K562 (cell line): ENCODE measurements around the gene DHCR24. TPM values are rescaled to one million over a fixed set of nuclear protein-coding genes. Genes with fewer than 3 reads are reported as not detected.

Experiments
- ATAC-seq: fragments of 200-7000 bp; cut with Tn5 transposase; 3 replicates; pipeline ENCODE4 v1.9.1; 2020; ENCODE audit warnings: moderate library complexity
- BruUV-seq: library from RNA; stranded (reverse); fragments of 400-500 nt; replicated peaks from 2 replicates; lab custom pipeline; 2021; lab: Mats Ljungman, UMichigan
- CTCF ChIA-PET: fragments of 300-600 bp; formaldehyde crosslinking; extraction: SDS; loops from one replicate; lab custom pipeline; 2021; ENCODE audit warnings: low intra/inter-chr PET ratio; lab: Yijun Ruan, JAX
- POLR2A ChIA-PET: fragments of 300-600, 350-650 bp; sonication (Branson Sonifier 250); formaldehyde crosslinking; extraction: SDS; loops from one replicate; lab custom pipeline; 2021; ENCODE audit warnings: antibody characterized with exemption, inconsistent platforms; lab: Yijun Ruan, JAX
- DNase-seq, 4 experiments: peaks; one replicate each; pipeline versions ENCODE4 v3.0.0 to v3.0.0-alpha.2; 2011 to 2018; ENCODE audit warnings: low spot score in 3 of 4, mixed read lengths in 3 of 4; ENCODE audit errors: extremely low read depth in 1 of 4
- FAIRE-seq: peaks from 2 replicates; lab custom pipeline; 2011; peaks lifted over from hg19 to GRCh38; lab: Jason Lieb, UNC
- H2AFZ ChIP-seq: 2 replicates; pipeline ENCODE4 v1.6.0; 2011; ENCODE audit warnings: low read depth, low read length, control low read depth, inconsistent platforms
- H3K27ac ChIP-seq: fragments of 200-600 bp; 3 replicates; pipeline ENCODE4 v1.8.0; 2011; ENCODE audit warnings: low read depth, mild to moderate bottlenecking, control low read depth, inconsistent platforms, low read length, moderate library complexity, mixed read lengths; ENCODE audit errors: extremely low read depth
- H3K27me3 ChIP-seq, 2 experiments: fragments of 300-600 bp in 1 of 2; 2 replicates in 1 of 2; 3 replicates in 1 of 2; pipeline versions ENCODE4 v1.6.0 to v1.8.0; 2011; ENCODE audit warnings: inconsistent platforms in 2 of 2, low read length in 2 of 2, mild to moderate bottlenecking in 1 of 2, mixed read lengths in 1 of 2, moderate library complexity in 1 of 2; ENCODE audit not compliant: control insufficient read depth in 2 of 2, insufficient read depth in 2 of 2
- H3K36me3 ChIP-seq: fragments of 300-600 bp; 3 replicates; pipeline ENCODE4 v1.8.0; 2011; ENCODE audit warnings: mild to moderate bottlenecking, low read length, inconsistent platforms; ENCODE audit not compliant: control insufficient read depth, insufficient read depth
- H3K4me1 ChIP-seq, 2 experiments: fragments of 200-600 bp in 1 of 2; replicated peaks in 1 of 2; 2 replicates in 1 of 2; 3 replicates in 1 of 2; pipeline versions ENCODE4 v1.5.1 to v1.8.0; 2011; ENCODE audit warnings: inconsistent platforms in 2 of 2, low read length in 2 of 2, mild to moderate bottlenecking in 1 of 2, mixed read lengths in 1 of 2, moderate library complexity in 1 of 2; ENCODE audit not compliant: control insufficient read depth in 2 of 2, insufficient read depth in 2 of 2
- H3K4me2 ChIP-seq: 2 replicates; pipeline ENCODE4 v1.6.1; 2011; ENCODE audit warnings: low read length, control low read depth, inconsistent platforms, mixed read lengths; ENCODE audit not compliant: insufficient read depth
- H3K4me3 ChIP-seq: fragments of 200-600 bp; sonication (generic), shearing (Covaris generic); 2 replicates; pipeline ENCODE4 v1.5.1; 2016; ENCODE audit warnings: control low read depth, inconsistent platforms
- H3K79me2 ChIP-seq: fragments of 200-600 bp; 3 replicates; pipeline ENCODE4 v1.8.0; 2011; ENCODE audit warnings: low read length, inconsistent platforms; ENCODE audit not compliant: control insufficient read depth, insufficient read depth
- H3K9ac ChIP-seq, 2 experiments: 2 replicates each; pipeline versions ENCODE4 v1.6.0 to v1.6.1; 2011; ENCODE audit warnings: low read depth in 2 of 2, low read length in 2 of 2, control low read depth in 1 of 2, inconsistent platforms in 1 of 2, mild to moderate bottlenecking in 1 of 2, mixed read lengths in 1 of 2; ENCODE audit not compliant: insufficient read depth in 1 of 2
- H3K9me1 ChIP-seq: one replicate; pipeline ENCODE4 v1.6.0; 2011; ENCODE audit warnings: inconsistent platforms, mild to moderate bottlenecking, low read length, moderate library complexity; ENCODE audit not compliant: control insufficient read depth, insufficient read depth
- H3K9me3 ChIP-seq: replicated peaks from 2 replicates; pipeline ENCODE4 v1.5.1; 2011; ENCODE audit warnings: low read depth, low read length, inconsistent platforms; ENCODE audit not compliant: control insufficient read depth, insufficient read depth
- H4K20me1 ChIP-seq: replicated peaks from 2 replicates; pipeline ENCODE4 v1.6.1; 2011; ENCODE audit warnings: low read length, inconsistent platforms, mixed read lengths; ENCODE audit not compliant: control insufficient read depth, insufficient read depth
- BRD9 ChIP-seq: fragments of 450-650 bp; IDR thresholded peaks from 2 replicates; pipeline ENCODE4 v1.6.1; 2018; ENCODE audit warnings: low read depth; ENCODE audit not compliant: partially characterized antibody
- CGGBP1 ChIP-seq: fragments of 250-450 bp; sonication (Bioruptor Pico); IDR thresholded peaks from 2 replicates; pipeline ENCODE4 v1.9.0; 2021; ENCODE audit warnings: mild to moderate bottlenecking
- CTBP1 ChIP-seq: fragments of 450-650 bp; IDR thresholded peaks from 2 replicates; pipeline ENCODE4 v1.6.1; 2016; ENCODE audit warnings: borderline replicate concordance
- KAT2B ChIP-seq: IDR thresholded peaks from one replicate; pipeline ENCODE4 v1.6.1; 2012; ENCODE audit warnings: low read depth, mild to moderate bottlenecking, control low read depth, inconsistent platforms, low read length, moderate library complexity
- MAFG ChIP-seq: fragments of 450-650 bp; conservative IDR thresholded peaks from 2 replicates; pipeline ENCODE4 v1.6.1; 2016; ENCODE audit warnings: missing genetic modification characterization, missing compliant biosample characterization
- MEIS2 ChIP-seq: fragments of 450-650 bp; IDR thresholded peaks from 2 replicates; pipeline ENCODE4 v1.6.1; 2014; ENCODE audit warnings: mild to moderate bottlenecking; ENCODE audit not compliant: partially characterized antibody
- NFYB ChIP-seq: IDR thresholded peaks from 2 replicates; pipeline ENCODE4 v1.6.1; 2011; ENCODE audit warnings: mild to moderate bottlenecking, moderate library complexity; ENCODE audit not compliant: insufficient read length; ENCODE audit errors: extremely low read depth
- POLR3G ChIP-seq: IDR thresholded peaks from 2 replicates; pipeline ENCODE4 v1.6.1; 2011; ENCODE audit not compliant: insufficient read length, insufficient replicate concordance; ENCODE audit errors: extremely low read depth
- POU5F1 ChIP-seq: fragments of 150-350 bp; IDR thresholded peaks from 2 replicates; pipeline ENCODE4 v1.6.1; 2014; ENCODE audit warnings: borderline replicate concordance, low read length, low read depth, mild to moderate bottlenecking; ENCODE audit not compliant: partially characterized antibody
- SIN3B ChIP-seq: fragments of 450-650 bp; IDR thresholded peaks from 2 replicates; pipeline ENCODE4 v1.6.1; 2017; ENCODE audit warnings: low read depth, mild to moderate bottlenecking, moderate library complexity
- TFAM ChIP-seq: fragments of 250-450 bp; sonication (Bioruptor Pico); conservative IDR thresholded peaks from 2 replicates; pipeline ENCODE4 v1.5.0; 2021; ENCODE audit warnings: mild to moderate bottlenecking, moderate library complexity
- ZBED1 ChIP-seq: IDR thresholded peaks from 2 replicates; pipeline ENCODE4 v1.6.1; 2014
- ZNF24 ChIP-seq: fragments of 450-650 bp; IDR thresholded peaks from 2 replicates; pipeline ENCODE4 v1.6.1; 2016
- ZNF316 ChIP-seq: fragments of 450-650 bp; IDR thresholded peaks from 2 replicates; pipeline ENCODE4 v1.6.1; 2016
- WGBS: fragments of 100-300 bp; shearing (Covaris generic); methylation state at CpG from one replicate; pipeline ENCODE4 v1.1.6; 2016; ENCODE audit warnings: low coverage, mixed read lengths; ENCODE audit not compliant: insufficient coverage; ENCODE audit errors: missing lambda C conversion rate; 5-methylcytosine and 5-hydroxymethylcytosine counted together
- in situ Hi-C: fragments of 300-500 bp; cut with MboI; formaldehyde crosslinking; loops from 4 replicates; pipeline ENCODE4 v1.15.0; 2018; ENCODE audit warnings: inconsistent platforms, mixed read lengths
- intact Hi-C: fragments of 100-400 bp; cut with micrococcal nuclease; formaldehyde crosslinking; loops from 2 replicates; pipeline ENCODE4 v1.14.2; 2022
- polyA plus RNA-seq, 8 experiments: library from polyadenylated mRNA; depleted of rRNA in 4 of 8; stranded (reverse) in 5 of 8; unstranded in 3 of 8; fragments of >200 nt; fragmentation: Nextera tagmentation in 2 of 8; fragmentation: Illumina TruSeq in 1 of 8; extraction: Ambion mirVana in 2 of 8; extraction: Trizol in 1 of 8; gene quantifications; 2 replicates each; pipeline versions ENCODE4 v1.2.1 to v1.2.3, GENCODE V29; 2011 to 2014; ENCODE audit warnings: inconsistent platforms in 1 of 8, missing spikeins in 1 of 8
- total RNA-seq, 7 experiments: library from RNA; depleted of rRNA in 6 of 7; stranded (reverse); fragments of >200 nt in 6 of 7; fragmentation: Illumina TruSeq in 2 of 7; extraction: Trizol in 2 of 7; gene quantifications; 2 replicates each; pipeline versions ENCODE4 v1.2.1 to v1.2.3, GENCODE V29; 2011 to 2021; ENCODE audit warnings: low replicate concordance in 1 of 7
- TF ChIP-seq, protein P1 (sequence below), 2 experiments: IDR thresholded peaks in 1 of 2; conservative IDR thresholded peaks in 1 of 2; 2 replicates each; pipeline ENCODE4 v1.6.1; 2016; ENCODE audit warnings: low read depth in 2 of 2, mild to moderate bottlenecking in 1 of 2, missing compliant biosample characterization in 1 of 2, missing genetic modification characterization in 1 of 2, moderate library complexity in 1 of 2
- TF ChIP-seq, protein P2 (sequence below): fragments of 450-650 bp; IDR thresholded peaks from 2 replicates; pipeline ENCODE4 v1.6.1; 2016

Gene DHCR24
- total and polyA plus RNA-seq, 9 of the 15 experiments (the other 6 are each of a cell fraction or from before 2014, with no cell fraction given): 23.4 to 161 (median 79.9) TPM

DNA sequence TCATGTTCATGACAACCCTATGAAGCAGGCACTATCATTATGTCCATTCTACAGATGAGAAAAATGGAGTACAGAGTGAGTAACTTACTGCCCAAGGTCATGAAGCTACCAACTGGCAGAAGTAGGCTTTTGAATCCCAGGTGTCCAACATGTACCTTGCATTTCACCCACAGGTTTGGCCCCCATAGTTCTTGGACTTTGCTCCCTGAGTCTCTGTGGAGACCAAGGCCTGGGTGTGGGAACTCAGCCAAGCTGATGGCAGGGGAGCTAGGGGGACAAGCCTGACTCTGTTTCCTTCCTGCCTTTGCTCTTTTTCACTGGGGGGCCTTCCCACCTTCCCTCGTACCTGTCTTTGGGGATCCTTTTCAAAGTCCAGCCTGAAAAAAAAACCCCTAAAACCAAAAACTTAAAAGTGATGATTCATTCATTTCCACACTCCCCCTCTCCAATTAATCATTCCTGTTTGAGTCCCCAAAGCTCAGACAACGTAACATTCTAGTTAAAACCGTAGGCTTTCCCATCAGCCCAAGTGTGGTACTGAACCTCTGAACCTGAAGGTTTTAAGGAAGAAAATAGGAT lies 77.4 kb downstream of the DHCR24 start:
- Histone ChIP-seq H4K20me1 (peaks cover 9% of the 10 kb centered on the region; the same call in 1 of the 2 replicates), H3K27me3 (peaks cover 21 to 53% of the 10 kb centered on the region in 2 experiments), H3K27ac (no peak overlapping the region), H3K9me1 (no peaks in the 10 kb centered on the region), H3K4me1 (peaks cover 0 to 6% of the 10 kb centered on the region in 2 experiments; a peak in 1 of 5 replicates), H3K4me2 (no peak overlapping the region), H3K36me3 (no peaks in the 10 kb centered on the region), H3K9me3 (no peaks in the 10 kb centered on the region), H3K79me2 (no peaks in the 10 kb centered on the region), H3K4me3 (no peak overlapping the region), H2AFZ (no peak overlapping the region), H3K9ac (no peak overlapping the region)
- no TSS peak for BruUV-seq
- FAIRE-seq: no peak
- no peak for DNase-seq
- no peak for ATAC-seq
- intact Hi-C loops: loop anchor here (1.0 to 2.0 kb wide), 3 partner anchors 137 to 949 kb away; no protein-coding TSS in a partner anchor
- CTCF ChIA-PET: interaction anchor here (0.6 to 3.0 kb wide), 4 partner anchors 134 to 1335 kb away, joined by 3 to 25 read pairs (median 6); no protein-coding TSS in a partner anchor
- POLR2A ChIA-PET: interaction anchor here (0.9 kb wide), 1 partner anchor 144 kb away, joined by 3 read pairs; no protein-coding TSS in a partner anchor
- in situ Hi-C loops: no loop called here
- WGBS: 3% methylated on average over 3 of the region's 3 CpGs
- no peak for TF ChIP-seq POU5F1
- peak; percentile 82 for TF ChIP-seq ZNF316
- peak; percentile 38; the same call in 1 of the 2 replicates for TF ChIP-seq MAFG (tag)
- TF ChIP-seq CTBP1: no peak
- no peak for TF ChIP-seq SIN3B
- TF ChIP-seq TFAM (CRISPR knock-in tag): no peak
- no peak for TF ChIP-seq ZNF24
- TF ChIP-seq, protein P1, sequence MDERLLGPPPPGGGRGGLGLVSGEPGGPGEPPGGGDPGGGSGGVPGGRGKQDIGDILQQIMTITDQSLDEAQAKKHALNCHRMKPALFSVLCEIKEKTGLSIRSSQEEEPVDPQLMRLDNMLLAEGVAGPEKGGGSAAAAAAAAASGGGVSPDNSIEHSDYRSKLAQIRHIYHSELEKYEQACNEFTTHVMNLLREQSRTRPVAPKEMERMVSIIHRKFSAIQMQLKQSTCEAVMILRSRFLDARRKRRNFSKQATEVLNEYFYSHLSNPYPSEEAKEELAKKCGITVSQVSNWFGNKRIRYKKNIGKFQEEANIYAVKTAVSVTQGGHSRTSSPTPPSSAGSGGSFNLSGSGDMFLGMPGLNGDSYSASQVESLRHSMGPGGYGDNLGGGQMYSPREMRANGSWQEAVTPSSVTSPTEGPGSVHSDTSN (CRISPR knock-in tag; IDR thresholded peaks at IDR 0.05; ENCODE audit: low read depth): no peak
- TF ChIP-seq, protein P1 (tag; conservative IDR thresholded peaks at IDR 0.05; ENCODE audit: low read depth): 0 out of 2 replicates have a peak, but pooled peaks have one; percentile 9
- TF ChIP-seq POLR3G: no peak
- no peak for TF ChIP-seq NFYB
- TF ChIP-seq ZBED1: no peak
- peak; percentile 7 for TF ChIP-seq MEIS2
- TF ChIP-seq CGGBP1: no peak
- TF ChIP-seq, protein P2, sequence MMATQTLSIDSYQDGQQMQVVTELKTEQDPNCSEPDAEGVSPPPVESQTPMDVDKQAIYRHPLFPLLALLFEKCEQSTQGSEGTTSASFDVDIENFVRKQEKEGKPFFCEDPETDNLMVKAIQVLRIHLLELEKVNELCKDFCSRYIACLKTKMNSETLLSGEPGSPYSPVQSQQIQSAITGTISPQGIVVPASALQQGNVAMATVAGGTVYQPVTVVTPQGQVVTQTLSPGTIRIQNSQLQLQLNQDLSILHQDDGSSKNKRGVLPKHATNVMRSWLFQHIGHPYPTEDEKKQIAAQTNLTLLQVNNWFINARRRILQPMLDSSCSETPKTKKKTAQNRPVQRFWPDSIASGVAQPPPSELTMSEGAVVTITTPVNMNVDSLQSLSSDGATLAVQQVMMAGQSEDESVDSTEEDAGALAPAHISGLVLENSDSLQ: no peak
- no peak for TF ChIP-seq KAT2B
- TF ChIP-seq BRD9: no peak
